Astrocyte (in vitro differentiated cells and primary cell): Measurements from ENCODE around the gene RCVRN. TPM values are rescaled to one million over a fixed set of nuclear protein-coding genes. Genes with fewer than 3 reads are reported as not detected.
A peak's percentile ranks its signal among the peaks of the same experiment; 100 is the strongest.

ENCODE experiments used
- DNase-seq: peaks from one replicate; pipeline ENCODE4 v3.0.0-alpha.2; 2010; ENCODE audit warnings: low read depth
- FAIRE-seq: peaks from 2 replicates; lab custom pipeline; 2011; peaks lifted over from hg19 to GRCh38; lab: Jason Lieb, UNC
- H2AFZ ChIP-seq: 2 replicates; pipeline ENCODE4 v1.6.0; 2012; ENCODE audit warnings: low read depth, low read length, inconsistent platforms
- H3K27ac ChIP-seq: 2 replicates; pipeline ENCODE4 v1.5.1; 2011; ENCODE audit warnings: low read depth, low read length, inconsistent platforms
- H3K27me3 ChIP-seq: 2 replicates; pipeline ENCODE4 v1.6.0; 2011; ENCODE audit warnings: low read length, inconsistent platforms; ENCODE audit not compliant: insufficient read depth
- H3K36me3 ChIP-seq: 2 replicates; pipeline ENCODE4 v1.5.1; 2011; ENCODE audit warnings: low read length, inconsistent platforms; ENCODE audit not compliant: insufficient read depth
- H3K4me1 ChIP-seq: 2 replicates; pipeline ENCODE4 v1.5.1; 2011; ENCODE audit warnings: low read length, inconsistent platforms; ENCODE audit not compliant: insufficient read depth
- H3K4me2 ChIP-seq: 2 replicates; pipeline ENCODE4 v1.6.0; 2012; ENCODE audit warnings: low read length, inconsistent platforms
- H3K4me3 ChIP-seq: 2 replicates; pipeline ENCODE4 v1.5.1; 2011; ENCODE audit warnings: low read depth, mild to moderate bottlenecking, low read length, inconsistent platforms; ENCODE audit not compliant: insufficient read depth
- H3K79me2 ChIP-seq: 2 replicates; pipeline ENCODE4 v1.6.0; 2012; ENCODE audit warnings: mild to moderate bottlenecking, low read length, inconsistent platforms; ENCODE audit not compliant: insufficient read depth
- H3K9ac ChIP-seq: 2 replicates; pipeline ENCODE4 v1.6.0; 2012; ENCODE audit warnings: mild to moderate bottlenecking, low read length, inconsistent platforms
- H3K9me3 ChIP-seq: 2 replicates; pipeline ENCODE4 v1.5.1; 2012; ENCODE audit warnings: low read depth, mild to moderate bottlenecking, low read length, inconsistent platforms; ENCODE audit not compliant: insufficient read depth
- H4K20me1 ChIP-seq: 2 replicates; pipeline ENCODE4 v1.6.0; 2012; ENCODE audit warnings: low read length, inconsistent platforms; ENCODE audit not compliant: insufficient read depth
- H3K27ac Mint-ChIP-seq: one replicate; pipeline ENCODE4 v1.8.0; 2021; ENCODE audit warnings: mild to moderate bottlenecking, mixed read lengths; ENCODE audit not compliant: unreplicated experiment
- H3K27me3 Mint-ChIP-seq: one replicate; pipeline ENCODE4 v1.8.0; 2021; ENCODE audit warnings: low read depth, mixed read lengths; ENCODE audit not compliant: unreplicated experiment
- H3K36me3 Mint-ChIP-seq: one replicate; pipeline ENCODE4 v1.8.0; 2021; ENCODE audit warnings: low read depth, mixed read lengths; ENCODE audit not compliant: unreplicated experiment
- H3K4me1 Mint-ChIP-seq: one replicate; pipeline ENCODE4 v1.8.0; 2021; ENCODE audit warnings: low read depth, mixed read lengths; ENCODE audit not compliant: unreplicated experiment
- H3K4me3 Mint-ChIP-seq: one replicate; pipeline ENCODE4 v1.8.0; 2021; ENCODE audit warnings: mild to moderate bottlenecking, moderate library complexity, mixed read lengths; ENCODE audit not compliant: unreplicated experiment
- H3K9me3 Mint-ChIP-seq: one replicate; pipeline ENCODE4 v1.8.0; 2021; ENCODE audit warnings: mild to moderate bottlenecking, mixed read lengths; ENCODE audit not compliant: unreplicated experiment
- CTCF ChIP-seq: IDR thresholded peaks from 2 replicates; pipeline ENCODE4 v1.5.1; 2011; ENCODE audit warnings: low read depth, mild to moderate bottlenecking, inconsistent platforms, low read length, moderate library complexity; ENCODE audit not compliant: insufficient read depth
- EZH2 ChIP-seq: IDR thresholded peaks from 2 replicates; pipeline ENCODE4 v1.6.1; 2012; ENCODE audit warnings: mild to moderate bottlenecking, low read length, inconsistent platforms; ENCODE audit not compliant: insufficient read depth
- total RNA-seq: library from RNA; stranded (reverse); gene quantifications from 2 replicates; pipeline ENCODE4 v1.2.1, GENCODE V29; 2021

The RCVRN gene
- total RNA-seq, 1 donor from 2014 or later, result not detected

- H3K4me1 Mint-ChIP-seq, result no peaks in the 10 kb centered on the region
- DNase-seq (no peak), FAIRE-seq (no peak)
- H3K9ac ChIP-seq, result no peak overlapping the region
- H4K20me1 ChIP-seq, result no peaks in the 10 kb centered on the region
- no peak overlapping the region for H2AFZ ChIP-seq
- TF ChIP-seq EZH2, result no peak
- peak; percentile 20 for TF ChIP-seq CTCF
- H3K36me3 Mint-ChIP-seq, result no peaks in the 10 kb centered on the region
- no peak overlapping the region for H3K4me3 Mint-ChIP-seq
- H3K36me3 ChIP-seq, result no peaks in the 10 kb centered on the region
- no peak overlapping the region for H3K27ac ChIP-seq
- no peaks in the 10 kb centered on the region for H3K79me2 ChIP-seq
- no peaks in the 10 kb centered on the region for H3K9me3 ChIP-seq
- H3K27me3 Mint-ChIP-seq, result peaks cover 25% of the 10 kb centered on the region
- H3K9me3 Mint-ChIP-seq, result peaks cover 4% of the 10 kb centered on the region
- H3K27me3 ChIP-seq, result peaks cover 2% of the 10 kb centered on the region
- no peak overlapping the region for H3K4me2 ChIP-seq
- H3K4me3 ChIP-seq, result no peak overlapping the region
- no peaks in the 10 kb centered on the region for H3K4me1 ChIP-seq
- H3K27ac Mint-ChIP-seq, result no peak overlapping the region
Observed at GRCh38 chr17:9890124-9890523, 14.9 kb downstream of the RCVRN start.

- no peaks in the 10 kb centered on the region for H3K79me2 ChIP-seq
- no peaks in the 10 kb centered on the region for H4K20me1 ChIP-seq
- H3K27ac Mint-ChIP-seq, result no peak overlapping the region
- peaks cover 10% of the 10 kb centered on the region for H3K9me3 Mint-ChIP-seq
- H3K4me3 ChIP-seq, result no peak overlapping the region
- no peaks in the 10 kb centered on the region for H3K4me1 Mint-ChIP-seq
- no peak overlapping the region for H3K4me3 Mint-ChIP-seq
- peaks cover 2% of the 10 kb centered on the region for H3K27me3 ChIP-seq
- FAIRE-seq, result no peak
- H3K9me3 ChIP-seq, result peaks cover under 1% of the 10 kb centered on the region
- no peaks in the 10 kb centered on the region for H3K4me1 ChIP-seq
- no peak overlapping the region for H3K9ac ChIP-seq
- TF ChIP-seq EZH2, result no peak
- TF ChIP-seq CTCF, result no peak
- no peak overlapping the region for H2AFZ ChIP-seq
- H3K4me2 ChIP-seq, result no peak overlapping the region
- DNase-seq, result no peak
- peaks cover 18% of the 10 kb centered on the region for H3K27me3 Mint-ChIP-seq
- H3K27ac ChIP-seq, result no peak overlapping the region
- no peaks in the 10 kb centered on the region for H3K36me3 ChIP-seq
- H3K36me3 Mint-ChIP-seq, result no peaks in the 10 kb centered on the region
Observed at GRCh38 chr17:9887508-9887907, 17.6 kb downstream of the RCVRN start.

GRCh38 chr17:9886141-9886930 is 18.7 kb downstream of the RCVRN start:
- Mint-ChIP-seq H3K4me3 (no peak overlapping the region), H3K9me3 (peaks cover 15% of the 10 kb centered on the region), H3K36me3 (no peaks in the 10 kb centered on the region), H3K27ac (no peak overlapping the region), H3K27me3 (peaks cover 18% of the 10 kb centered on the region), H3K4me1 (no peaks in the 10 kb centered on the region)
- Histone ChIP-seq H2AFZ (no peak overlapping the region), H3K4me1 (no peaks in the 10 kb centered on the region), H4K20me1 (no peaks in the 10 kb centered on the region), H3K9me3 (peaks cover 3% of the 10 kb centered on the region), H3K4me2 (no peak overlapping the region), H3K36me3 (no peaks in the 10 kb centered on the region), H3K79me2 (no peaks in the 10 kb centered on the region), H3K27me3 (peaks cover 2% of the 10 kb centered on the region), H3K27ac (no peak overlapping the region), H3K4me3 (no peak overlapping the region), H3K9ac (no peak overlapping the region)
- TF ChIP-seq CTCF (no peak), EZH2 (no peak)
- DNase-seq (no peak), FAIRE-seq (no peak)
